GM21529 (cell line): ENCODE measurements around the gene PAK4.
"Not testable (repeated sequence)": the region's sequence is repeated elsewhere in the genome, so short reads cannot be mapped to it uniquely, and the experiment has no call there.

ENCODE experiments used
- ATAC-seq: cut with Tn5 transposase; IDR thresholded peaks from one replicate; pipeline ENCODE4 v1.9.1; 2021; ENCODE audit not compliant: unreplicated experiment

PAK4 gene

GRCh38 chr19:39099341-39099740 is 26.2 kb upstream of the PAK4 start:
- no peak for ATAC-seq

GRCh38 chr19:39100500-39101166 is 25.0 kb upstream of the PAK4 start:
- ATAC-seq, result no peak

GRCh38 chr19:39103151-39103550 is 22.4 kb upstream of the PAK4 start:
- ATAC-seq, result no peak

GRCh38 chr19:39104186-39104596 is 21.4 kb upstream of the PAK4 start:
- ATAC-seq, result no peak

GRCh38 chr19:39106194-39106593 is 19.4 kb upstream of the PAK4 start:
- no peak for ATAC-seq

GRCh38 chr19:39109641-39110040 is 15.9 kb upstream of the PAK4 start:
- ATAC-seq, result no peak

GRCh38 chr19:39110263-39110967 is 15.2 kb upstream of the PAK4 start:
- no peak for ATAC-seq

- ATAC-seq, result no peak
Measured at GRCh38 chr19:39111593-39112199, 13.9 kb upstream of the PAK4 start.

- no peak for ATAC-seq
Measured at GRCh38 chr19:39112338-39112890, 13.2 kb upstream of the PAK4 start.

- no peak for ATAC-seq
Measured at GRCh38 chr19:39113199-39113598, 12.4 kb upstream of the PAK4 start.

- ATAC-seq, result no peak
Measured at GRCh38 chr19:39115105-39115847, 10.3 kb upstream of the PAK4 start.

GRCh38 chr19:39117023-39117422 is 8.6 kb upstream of the PAK4 start:
- ATAC-seq, result not testable (repeated sequence)

- ATAC-seq, result no peak
Measured at GRCh38 chr19:39119830-39120229, 5.8 kb upstream of the PAK4 start.

GRCh38 chr19:39122934-39123731 is 2.5 kb upstream of the PAK4 start:
- ATAC-seq, result no peak

GRCh38 chr19:39124136-39124764 is 1.3 kb upstream of the PAK4 start:
- no peak for ATAC-seq

GRCh38 chr19:39125199-39125553 is 410 bp upstream of the PAK4 start:
- no peak for ATAC-seq

- no peak for ATAC-seq
Measured at GRCh38 chr19:39126312-39127187, 964 bp downstream of the PAK4 start.

GRCh38 chr19:39127812-39128515 is 2.4 kb downstream of the PAK4 start:
- no peak for ATAC-seq
